SW480 (cell line): Measurements from ENCODE around the gene PNCK.

Experiments
- DNase-seq: peaks from one replicate; pipeline ENCODE4 v3.0.0-alpha.2; 2016; ENCODE audit warnings: low spot score

PNCK gene

DNA sequence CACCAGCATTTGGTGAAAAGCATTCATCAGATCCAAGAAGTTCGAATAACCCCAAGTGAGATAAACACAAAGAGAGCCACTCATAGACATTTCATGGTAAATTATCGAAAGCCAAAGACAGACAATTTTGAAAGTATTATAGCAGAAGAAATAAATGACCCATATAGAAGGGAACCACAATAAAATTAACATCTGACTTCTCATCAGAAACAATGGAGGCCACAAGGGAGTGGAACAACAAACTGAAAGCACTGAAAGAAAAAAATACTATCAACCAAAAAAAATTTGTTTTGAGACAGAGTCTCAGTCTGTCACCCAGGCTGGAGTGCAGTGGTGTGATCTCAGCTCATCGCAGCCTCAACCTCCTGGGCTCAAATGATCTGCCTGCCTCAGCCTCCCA, 14.3 kb downstream of the PNCK start:
- DNase-seq, result no peak

DNA sequence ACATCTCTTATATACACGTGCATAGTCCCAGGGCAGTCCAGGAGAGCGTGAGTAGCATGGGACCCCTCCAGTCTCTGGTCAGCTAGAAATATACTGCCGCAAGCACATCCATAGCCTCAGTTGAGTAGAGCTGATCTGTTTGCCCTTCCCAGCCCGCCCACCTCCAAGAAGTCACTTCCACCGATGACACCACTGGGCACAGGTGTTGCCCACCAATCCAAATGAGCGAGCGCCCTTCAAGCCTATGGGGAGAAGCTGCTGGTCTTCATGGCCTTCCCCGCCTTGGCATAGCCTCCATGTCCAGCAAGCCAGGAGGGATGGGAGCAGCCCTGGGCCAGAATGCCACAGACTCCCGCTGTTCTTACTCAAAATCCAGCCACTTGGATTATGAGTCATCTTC, 16.5 kb downstream of the PNCK start:
- DNase-seq, result no peak

DNA sequence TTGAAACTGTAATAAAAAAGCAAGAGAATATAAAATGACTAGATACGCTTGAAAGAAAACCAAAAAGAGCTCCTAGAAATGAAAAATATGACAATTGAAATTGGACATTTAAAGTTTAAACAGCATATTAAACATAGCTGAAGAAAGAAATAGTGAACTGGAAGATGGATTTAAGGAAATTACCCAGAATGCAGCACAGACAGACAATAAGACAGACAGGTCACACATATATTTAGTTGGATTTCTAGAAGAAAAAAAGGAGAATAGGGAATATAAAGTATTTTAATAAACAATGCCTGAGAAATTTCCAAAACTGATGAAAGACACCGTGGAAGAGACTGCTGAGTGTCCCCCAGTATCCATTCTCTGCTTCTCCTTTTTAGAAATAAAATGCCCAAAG, 20.1 kb downstream of the PNCK start:
- DNase-seq, result no peak

DNA sequence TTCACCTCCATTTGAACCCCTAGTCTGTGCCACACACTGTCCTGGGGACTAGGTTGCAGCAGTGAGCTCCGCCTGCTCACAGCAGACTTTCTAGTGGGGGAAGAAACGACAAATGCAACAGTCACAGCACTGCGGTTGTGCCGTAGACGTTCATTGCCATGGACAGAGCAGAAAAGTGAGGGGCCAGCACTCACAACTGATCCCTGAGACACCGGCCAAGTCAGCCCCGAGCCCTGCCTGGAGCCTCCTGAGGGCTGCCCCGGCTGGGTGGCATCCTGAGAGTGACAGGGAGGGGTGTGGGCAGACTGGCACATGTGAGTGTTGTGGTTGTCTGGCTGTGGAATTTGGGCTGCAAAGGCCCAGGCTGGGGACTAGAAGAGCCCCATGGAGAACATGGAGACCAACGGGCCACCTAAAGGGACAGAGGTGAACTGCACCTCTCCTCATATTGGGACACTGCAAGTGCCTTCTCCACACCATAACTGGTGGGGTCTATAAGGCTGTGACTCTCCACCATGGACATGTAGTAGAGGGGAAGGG, 22.0 kb downstream of the PNCK start:
- DNase-seq, result peak; percentile 33

- no peak for DNase-seq
Observed at GRCh38 chrX:153650959-153651358, 22.7 kb downstream of the PNCK start.

DNA sequence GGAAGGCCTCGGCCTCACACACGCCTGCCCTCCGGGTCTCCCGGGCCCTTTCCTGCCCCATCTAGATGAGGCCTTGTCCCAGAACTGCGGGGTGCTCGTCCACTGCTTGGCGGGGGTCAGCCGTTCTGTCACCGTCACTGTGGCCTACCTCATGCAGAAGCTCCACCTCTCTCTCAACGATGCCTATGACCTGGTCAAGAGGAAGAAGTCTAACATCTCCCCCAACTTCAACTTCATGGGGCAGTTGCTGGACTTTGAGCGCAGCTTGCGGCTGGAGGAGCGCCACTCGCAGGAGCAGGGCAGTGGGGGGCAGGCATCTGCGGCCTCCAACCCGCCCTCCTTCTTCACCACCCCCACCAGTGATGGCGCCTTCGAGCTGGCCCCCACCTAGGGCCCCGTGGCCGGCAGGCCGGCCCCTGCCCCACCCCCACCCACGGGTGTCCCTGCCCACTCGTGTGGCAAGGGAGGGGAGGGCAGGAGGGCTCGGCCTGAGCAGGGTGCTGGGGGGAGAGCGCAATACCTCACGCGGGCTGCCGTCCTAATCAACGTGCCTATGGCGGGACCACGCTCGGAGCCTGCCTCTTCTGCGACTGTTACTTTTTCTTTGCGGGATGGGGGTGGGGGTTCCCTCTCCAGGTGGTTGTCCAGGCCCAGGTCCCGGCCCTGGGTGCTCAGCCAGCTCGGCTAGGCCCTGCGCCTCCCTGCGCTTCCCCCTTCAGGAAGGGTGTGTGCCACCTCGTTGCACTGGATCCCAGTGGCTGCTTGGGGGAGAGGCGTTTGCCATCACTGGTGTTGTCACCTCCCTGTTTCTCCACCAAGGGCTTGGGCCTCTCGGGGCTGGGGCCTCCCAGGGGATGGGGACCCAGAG, 23.5 kb downstream of the PNCK start:
- DNase-seq, result no peak

- DNase-seq, result peak; percentile 54
Observed at GRCh38 chrX:153649178-153649914, 24.3 kb downstream of the PNCK start.

DNA sequence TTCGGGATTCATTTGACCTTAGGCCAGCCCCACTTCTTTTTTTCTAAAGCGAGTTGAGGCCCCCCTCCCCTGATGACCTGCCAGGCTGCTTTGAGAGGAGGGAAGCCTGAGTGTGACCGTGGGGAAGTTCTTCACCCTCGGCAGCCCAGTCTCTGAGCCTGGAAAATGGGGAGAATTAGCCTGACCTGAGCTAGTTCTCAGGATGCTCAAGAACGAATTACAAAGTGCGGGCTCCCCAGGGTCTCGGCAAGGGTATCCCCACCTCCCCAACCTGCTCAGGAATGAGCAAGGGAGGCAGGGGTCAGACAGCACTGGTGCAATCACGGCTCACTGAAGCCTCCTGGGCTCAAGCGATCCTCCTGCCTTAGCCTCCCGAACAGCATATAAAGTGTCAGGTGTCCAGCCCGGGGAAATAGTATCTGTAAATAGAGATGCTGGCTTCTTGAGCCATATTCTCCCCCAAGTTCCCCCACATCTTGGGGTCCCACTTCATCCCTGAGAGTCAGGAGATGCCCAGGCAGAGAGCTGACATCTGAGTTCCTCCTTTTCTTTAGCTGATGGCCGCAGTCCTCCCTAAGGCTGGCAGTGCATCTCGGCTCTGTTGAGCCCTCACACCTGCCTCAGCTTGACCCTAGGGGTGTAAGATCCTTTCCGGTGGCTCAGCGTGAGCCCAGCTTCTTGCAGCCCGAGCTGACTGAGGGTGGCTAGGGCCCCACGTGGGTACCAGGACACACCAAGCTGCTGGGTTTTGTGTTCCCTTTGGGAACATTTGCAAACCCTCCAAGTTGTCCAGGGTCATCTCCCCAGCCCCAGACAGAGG, 25.0 kb downstream of the PNCK start:
- no peak for DNase-seq

DNA sequence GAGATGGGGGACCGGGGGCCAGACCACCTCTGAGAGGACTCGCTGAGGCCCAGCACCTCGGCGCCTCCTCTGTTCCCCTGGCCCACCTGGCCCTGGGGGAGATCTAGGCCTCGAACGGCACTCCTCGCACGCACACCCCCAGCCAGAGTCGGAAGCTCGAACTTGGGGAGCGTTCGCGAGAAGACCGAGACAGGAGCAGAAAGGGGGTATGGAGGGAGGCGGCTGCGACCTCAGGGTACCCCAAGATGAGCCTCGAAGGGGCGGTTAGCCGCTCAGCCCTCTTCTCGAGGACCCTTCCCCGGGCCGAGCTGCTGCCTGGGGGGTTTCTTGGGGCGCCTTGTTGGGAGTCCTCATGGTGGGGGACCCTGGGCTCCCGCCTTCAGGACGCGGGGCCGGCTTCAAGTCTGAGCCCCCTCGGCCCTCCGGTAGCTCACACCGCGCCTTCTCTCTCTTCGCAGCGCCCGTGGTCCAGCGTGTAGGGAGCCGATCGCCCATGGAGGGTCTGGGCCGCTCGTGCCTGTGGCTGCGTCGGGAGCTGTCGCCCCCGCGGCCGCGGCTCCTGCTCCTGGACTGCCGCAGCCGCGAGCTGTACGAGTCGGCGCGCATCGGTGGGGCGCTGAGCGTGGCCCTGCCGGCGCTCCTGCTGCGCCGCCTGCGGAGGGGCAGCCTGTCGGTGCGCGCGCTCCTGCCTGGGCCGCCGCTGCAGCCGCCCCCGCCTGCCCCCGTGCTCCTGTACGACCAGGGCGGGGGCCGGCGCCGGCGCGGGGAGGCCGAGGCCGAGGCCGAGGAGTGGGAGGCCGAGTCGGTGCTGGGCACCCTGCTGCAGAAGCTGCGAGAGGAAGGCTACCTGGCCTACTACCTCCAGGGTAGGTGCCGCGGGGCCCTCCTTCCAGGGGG, 25.9 kb downstream of the PNCK start:
- no peak for DNase-seq

DNA sequence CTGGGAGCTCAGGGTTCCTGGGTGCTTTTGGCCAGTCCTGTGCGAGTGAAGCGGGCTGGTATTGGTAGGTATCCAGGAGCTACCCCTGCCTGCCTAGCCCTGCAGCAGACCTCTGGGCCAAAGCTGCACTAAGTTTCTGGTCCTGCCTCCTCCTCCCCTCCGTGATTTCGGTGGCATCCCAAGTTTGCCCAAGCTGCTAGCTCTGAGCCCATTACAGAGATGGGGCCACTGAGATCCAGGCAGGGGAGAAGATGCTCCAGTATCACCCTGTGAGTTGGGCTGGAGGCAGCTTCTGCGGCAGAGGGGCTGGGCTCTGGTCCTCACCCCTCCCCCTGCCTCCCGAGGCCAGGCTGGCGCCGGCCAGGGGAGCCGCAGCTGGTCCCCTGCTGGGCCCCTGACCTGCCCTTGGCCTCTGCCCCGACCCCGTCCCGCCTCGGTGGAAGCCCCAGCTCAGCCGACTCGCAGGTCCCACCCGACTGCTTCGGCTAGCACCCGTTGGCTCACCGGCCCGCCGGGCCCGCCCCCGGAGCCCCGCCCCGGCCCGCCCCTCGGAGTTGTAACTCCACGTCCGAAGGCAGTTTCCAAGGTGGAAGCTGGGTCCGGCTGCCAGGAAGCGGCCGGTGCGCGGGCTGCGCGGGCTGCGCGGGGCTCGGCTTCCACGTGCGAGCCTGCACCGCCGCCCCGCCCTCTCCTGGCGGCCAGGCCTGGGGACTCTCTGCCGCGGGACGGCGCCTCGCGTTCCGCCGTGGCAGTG, 26.8 kb downstream of the PNCK start, which contains the start of gene DUSP9:
TSS of gene DUSP9 (plus strand) at position 584 of the 754 bp plus-strand sequence. CDS start 751 bp downstream, outside the sequence.
- DNase-seq, result peak; percentile 37

DNA sequence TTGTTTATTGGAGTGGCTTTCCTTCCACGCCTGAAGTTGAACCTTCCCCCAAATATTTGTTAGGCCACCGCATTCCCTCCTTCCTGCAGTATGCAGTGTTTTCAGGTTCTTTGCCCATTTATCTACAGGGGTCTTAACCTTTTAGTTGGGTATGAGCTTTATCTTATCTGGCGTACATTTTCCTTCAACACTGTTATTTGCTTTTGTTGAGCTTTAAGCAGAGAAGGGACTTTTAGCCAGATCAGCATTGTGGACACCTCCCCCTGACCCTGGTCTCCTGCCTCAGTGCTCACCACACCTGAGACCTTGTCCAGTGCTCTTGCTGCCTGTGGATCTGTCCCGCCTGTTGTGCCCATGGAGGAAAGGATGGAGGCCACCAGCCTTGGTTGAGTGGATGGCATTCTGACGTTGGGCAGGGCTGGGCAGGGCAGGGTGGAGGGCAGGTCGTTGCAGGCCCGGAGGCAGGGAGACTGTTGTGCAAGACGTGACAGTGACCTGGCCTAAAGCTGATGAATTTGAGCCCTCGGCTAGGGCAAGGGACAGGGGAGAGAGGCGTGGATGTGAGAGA, 27.6 kb downstream of the PNCK start:
- no peak for DNase-seq

DNA sequence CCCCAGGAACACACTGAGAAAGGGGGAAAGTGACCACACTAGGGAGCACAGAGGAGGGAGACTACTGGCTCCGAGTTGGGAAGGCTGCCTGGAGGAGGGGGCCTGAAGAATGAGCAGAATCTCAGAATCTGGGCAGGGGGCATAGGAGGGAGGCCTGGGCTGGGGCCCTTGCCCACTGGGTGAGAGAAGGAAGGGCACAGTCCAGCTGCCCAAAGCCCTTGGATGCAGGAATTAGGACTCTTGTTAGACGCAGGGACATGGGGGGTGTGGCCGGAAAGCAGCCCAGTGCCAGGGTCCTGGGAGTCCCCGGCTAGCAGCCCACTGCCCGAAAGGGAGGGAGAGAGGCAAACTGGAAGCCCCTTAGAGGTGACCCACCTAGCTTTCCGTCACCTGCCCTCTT, 28.5 kb downstream of the PNCK start:
- no peak for DNase-seq

- no peak for DNase-seq
Observed at GRCh38 chrX:153644356-153645125, 29.1 kb downstream of the PNCK start.

DNA sequence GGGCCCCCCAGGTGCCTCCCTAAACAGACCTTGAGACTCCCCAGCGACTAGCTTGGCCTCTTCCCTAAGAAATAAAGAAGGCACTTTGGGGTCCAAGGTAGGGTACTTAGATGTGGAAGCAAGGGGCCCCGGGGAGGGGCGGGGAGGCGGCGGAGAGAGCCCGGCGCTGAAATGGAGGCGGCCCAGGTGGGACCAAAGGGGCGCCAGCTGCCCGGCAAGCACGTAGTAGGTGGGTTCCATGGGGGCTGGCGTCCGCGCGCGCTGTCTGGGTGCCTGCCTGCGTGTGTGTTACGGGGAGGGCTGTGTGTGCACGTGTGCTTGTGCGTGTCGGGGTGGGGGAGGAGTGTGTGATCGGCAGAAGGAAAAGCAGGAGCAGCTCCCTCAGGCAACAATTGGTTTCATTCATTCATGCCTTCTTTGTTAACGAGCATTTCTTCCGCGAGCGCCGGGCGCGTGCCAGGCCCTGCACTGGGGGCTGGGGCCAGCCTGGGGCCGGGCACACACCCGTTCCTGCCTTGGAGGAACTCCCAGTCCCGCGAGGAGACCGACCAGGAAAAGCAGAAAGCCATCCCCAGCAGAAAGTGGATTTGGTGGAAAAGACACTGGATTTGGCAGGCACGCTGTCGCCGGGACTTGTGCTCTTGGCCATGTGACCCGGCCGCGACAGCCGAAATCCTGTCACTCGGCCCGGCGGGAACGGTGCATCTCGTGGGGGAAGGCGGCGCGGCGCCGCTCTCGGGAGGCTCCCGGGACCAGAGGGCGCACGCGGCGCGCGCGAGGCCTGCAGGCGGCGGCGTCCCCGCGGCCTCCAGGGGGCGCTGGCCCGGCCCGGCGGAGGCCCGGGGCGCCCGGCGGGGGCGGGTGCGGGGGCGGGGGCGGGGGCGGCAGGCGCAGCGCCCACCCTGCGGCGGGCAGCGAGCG, 29.9 kb downstream of the PNCK start:
- peak; percentile 9 for DNase-seq

- no peak for DNase-seq
Observed at GRCh38 chrX:153642655-153643430, 30.8 kb downstream of the PNCK start.

DNA sequence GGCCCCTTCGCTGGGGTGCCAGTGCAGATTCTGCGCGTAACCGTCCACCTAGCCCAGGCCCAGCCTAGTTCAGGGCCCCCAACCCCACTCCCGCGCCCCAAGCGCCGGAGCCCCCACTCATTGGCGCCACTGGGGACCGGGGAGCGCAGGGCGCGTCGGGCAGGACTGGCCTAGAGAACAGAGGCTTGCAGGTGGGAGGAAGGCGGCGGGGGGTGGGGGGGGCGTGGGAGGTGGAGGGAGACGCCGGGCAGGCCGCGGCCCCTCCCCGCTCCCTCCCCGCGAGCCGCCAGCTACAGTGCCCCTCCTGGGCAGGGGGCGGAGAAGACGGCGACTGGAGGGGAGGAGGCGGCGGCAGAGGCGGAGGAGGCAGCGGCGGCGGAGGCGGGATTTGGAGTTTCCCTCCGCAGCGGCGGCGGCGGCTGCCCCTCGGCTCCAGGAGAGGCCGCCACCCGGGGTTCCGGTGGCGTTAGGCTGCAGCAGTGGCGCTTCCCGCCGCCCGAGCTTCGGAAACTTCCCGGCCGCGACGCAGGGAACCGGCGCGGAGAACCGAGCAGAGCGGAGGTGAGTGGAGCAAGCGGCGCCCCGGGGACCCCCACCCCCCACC, 31.5 kb downstream of the PNCK start:
- DNase-seq, result no peak

- DNase-seq, result peak; percentile 9
Observed at GRCh38 chrX:153641627-153642026, 32.0 kb downstream of the PNCK start.
